ENCODE data around the gene GPR135.
"Not testable (repeated sequence)": the region's sequence is repeated elsewhere in the genome, so short reads cannot be mapped to it uniquely, and the experiment has no call there.

GRCh38 chr14:59448673-59449072 is 16.5 kb downstream of the GPR135 start:
- TF ChIP-seq CTCF (IDR thresholded peaks at IDR 0.05); POLR2AphosphoS5 (IDR thresholded peaks at IDR 0.05; ENCODE audit: insufficient read depth in 1 of 2, low read depth in 1 of 2): not testable (repeated sequence)
